Thyroid gland (tissue), 4 donors: ENCODE measurements around the gene INPP5K.
"Not testable (repeated sequence)": the region's sequence is repeated elsewhere in the genome, so short reads cannot be mapped to it uniquely, and the experiment has no call there.

Source experiments
- POLR2A ChIP-seq, 2 donors: fragments of 450-650 bp; IDR thresholded peaks; one replicate each; pipeline ENCODE4 v1.6.1; 2017; ENCODE audit warnings: antibody characterized with exemption in 2 of 2, mild to moderate bottlenecking in 2 of 2, moderate library complexity in 1 of 2
- TF ChIP-seq, protein P1 (sequence below), 6 experiments: fragments of 200-600 bp in 3 of 6; fragments of 450-650 bp in 3 of 6; sonication (generic) in 3 of 6; IDR thresholded peaks; one replicate each; pipeline ENCODE4 v1.5.1; 2016 to 2019; ENCODE audit warnings: antibody characterized with exemption in 6 of 6, mild to moderate bottlenecking in 2 of 6, inconsistent platforms in 1 of 6, moderate library complexity in 1 of 6

DNA sequence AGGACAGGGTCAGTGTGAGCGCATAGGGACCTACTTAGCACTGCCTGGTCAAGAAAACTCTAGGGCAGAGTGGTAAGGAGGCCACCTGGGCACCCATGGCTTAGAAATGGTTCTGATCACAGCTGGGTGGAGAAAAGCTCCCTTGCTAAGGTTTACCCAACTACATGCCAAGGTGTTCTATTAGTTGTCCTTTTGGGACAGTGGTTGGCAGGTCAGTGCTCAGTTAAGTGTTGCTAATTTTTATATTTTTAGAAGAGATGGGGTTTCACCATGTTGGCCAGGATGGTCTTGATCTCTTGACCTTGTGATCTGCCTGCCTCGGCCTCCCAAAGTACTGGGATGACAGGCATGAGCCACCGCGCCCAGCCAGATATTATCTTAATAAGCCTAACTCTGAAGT lies 70.7 kb downstream of the INPP5K start:
- TF ChIP-seq, protein P1, sequence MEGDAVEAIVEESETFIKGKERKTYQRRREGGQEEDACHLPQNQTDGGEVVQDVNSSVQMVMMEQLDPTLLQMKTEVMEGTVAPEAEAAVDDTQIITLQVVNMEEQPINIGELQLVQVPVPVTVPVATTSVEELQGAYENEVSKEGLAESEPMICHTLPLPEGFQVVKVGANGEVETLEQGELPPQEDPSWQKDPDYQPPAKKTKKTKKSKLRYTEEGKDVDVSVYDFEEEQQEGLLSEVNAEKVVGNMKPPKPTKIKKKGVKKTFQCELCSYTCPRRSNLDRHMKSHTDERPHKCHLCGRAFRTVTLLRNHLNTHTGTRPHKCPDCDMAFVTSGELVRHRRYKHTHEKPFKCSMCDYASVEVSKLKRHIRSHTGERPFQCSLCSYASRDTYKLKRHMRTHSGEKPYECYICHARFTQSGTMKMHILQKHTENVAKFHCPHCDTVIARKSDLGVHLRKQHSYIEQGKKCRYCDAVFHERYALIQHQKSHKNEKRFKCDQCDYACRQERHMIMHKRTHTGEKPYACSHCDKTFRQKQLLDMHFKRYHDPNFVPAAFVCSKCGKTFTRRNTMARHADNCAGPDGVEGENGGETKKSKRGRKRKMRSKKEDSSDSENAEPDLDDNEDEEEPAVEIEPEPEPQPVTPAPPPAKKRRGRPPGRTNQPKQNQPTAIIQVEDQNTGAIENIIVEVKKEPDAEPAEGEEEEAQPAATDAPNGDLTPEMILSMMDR (IDR thresholded peaks at IDR 0.05) = not testable (repeated sequence)
- TF ChIP-seq POLR2A (IDR thresholded peaks at IDR 0.05) = not testable (repeated sequence)
